Measurements from ENCODE around the gene GPC1.

Gene GPC1

DNA sequence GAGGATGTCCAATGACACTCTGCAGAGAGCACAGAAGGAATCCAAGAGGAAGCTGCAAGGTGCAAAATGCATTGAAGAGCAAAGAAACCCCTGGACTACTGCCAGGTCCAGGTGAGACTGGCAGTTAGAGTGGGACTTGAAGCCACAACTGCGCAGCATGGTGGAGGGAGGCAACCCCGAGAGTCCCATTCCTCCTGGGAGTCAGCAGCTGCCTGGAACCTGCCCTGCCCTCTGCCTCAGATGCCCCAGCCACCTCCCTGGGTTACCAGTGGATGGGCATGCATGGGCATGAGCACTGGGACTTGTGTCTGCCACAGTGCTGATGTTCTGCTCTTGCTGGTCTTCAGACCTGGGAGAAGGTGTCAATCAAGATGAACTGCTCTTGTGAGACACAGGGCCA, 79.2 kb downstream of the GPC1 start:
- no peak for DNase-seq (ENCODE audit: low read depth)

GRCh38 chr2:240517342-240517741, 81.9 kb downstream of the GPC1 start:
- no peak for DNase-seq (ENCODE audit: low read depth)
